HPDE6-E6E7 (cell line): Measurements from ENCODE around the gene DACH2.

Experiments used
- DNase-seq: peaks from one replicate; pipeline ENCODE4 v3.0.0; 2011; ENCODE audit warnings: missing footprints; ENCODE audit errors: extremely low spot score

DACH2 gene

GRCh38 chrX:86806786-86807185 is 658.5 kb downstream of the DACH2 start:
- peak; percentile 1 for DNase-seq

- DNase-seq: no peak
Measured at GRCh38 chrX:86809651-86810050, 661.4 kb downstream of the DACH2 start.

GRCh38 chrX:86829786-86830185 is 681.5 kb downstream of the DACH2 start:
- DNase-seq: no peak

GRCh38 chrX:86830685-86831084 is 682.4 kb downstream of the DACH2 start:
- DNase-seq: no peak

GRCh38 chrX:86845101-86845500 is 696.9 kb downstream of the DACH2 start:
- DNase-seq: no peak
